Fibroblast of pulmonary artery (primary cell): ENCODE results near the gene LRTM1.

Source experiments
- DNase-seq: peaks from one replicate; pipeline ENCODE4 v3.0.0-alpha.2; 2010; ENCODE audit warnings: low read depth
- H3K4me3 ChIP-seq: replicated peaks from 2 replicates; pipeline ENCODE4 v1.5.1; 2011; ENCODE audit warnings: low read depth, mild to moderate bottlenecking, control low read depth, low read length, moderate library complexity
- CTCF ChIP-seq: IDR thresholded peaks from 2 replicates; pipeline ENCODE4 v1.5.1; 2011; ENCODE audit warnings: mild to moderate bottlenecking, control low read depth, low read length, inconsistent platforms; ENCODE audit errors: missing control alignments

LRTM1 gene

GRCh38 chr3:54949491-54950044, 21.7 kb upstream of the LRTM1 start:
- no peak for TF ChIP-seq CTCF
- no peak overlapping the region for H3K4me3 ChIP-seq
- DNase-seq: no peak

- TF ChIP-seq CTCF: no peak
- no peak for DNase-seq
- H3K4me3 ChIP-seq: no peak overlapping the region
These were observed 14.0 kb upstream of the LRTM1 start for GRCh38 chr3:54941690-54942362.

GRCh38 chr3:54940971-54941370, 13.1 kb upstream of the LRTM1 start:
- H3K4me3 ChIP-seq: no peak overlapping the region
- no peak for DNase-seq

GRCh38 chr3:54939557-54940300, 11.9 kb upstream of the LRTM1 start:
- no peak for DNase-seq
- H3K4me3 ChIP-seq: no peak overlapping the region
- no peak for TF ChIP-seq CTCF

More at GRCh38 chr3:54940971-54941370, 13.1 kb upstream of the LRTM1 start:
- TF ChIP-seq CTCF: no peak

GRCh38 chr3:54936561-54936960, 8.7 kb upstream of the LRTM1 start:
- peak; percentile 27 for DNase-seq
- TF ChIP-seq CTCF: no peak
- no peak overlapping the region for H3K4me3 ChIP-seq

- DNase-seq: no peak
- TF ChIP-seq CTCF: no peak
- no peak overlapping the region for H3K4me3 ChIP-seq
These were observed 8.0 kb upstream of the LRTM1 start for GRCh38 chr3:54935869-54936268.

GRCh38 chr3:54932606-54933005, 4.7 kb upstream of the LRTM1 start:
- H3K4me3 ChIP-seq: no peak overlapping the region
- DNase-seq: no peak
- TF ChIP-seq CTCF: no peak
